SU-DHL-6 (cell line): Measurements from ENCODE around the gene NSF.

Source experiments
- CTCF ChIP-seq: fragments of 200-600 bp; sonication (generic); IDR thresholded peaks from one replicate; pipeline ENCODE4 v1.5.1; 2017; ENCODE audit warnings: antibody characterized with exemption, mild to moderate bottlenecking, low read length, moderate library complexity; ENCODE audit not compliant: insufficient read depth, poor library complexity, severe bottlenecking
- EZH2phosphoT487 ChIP-seq: fragments of 200-600 bp; sonication (generic), shearing (Covaris generic); conservative IDR thresholded peaks from 2 replicates; pipeline ENCODE4 v1.6.1; 2018; ENCODE audit warnings: mild to moderate bottlenecking, antibody characterized with exemption, low read length, moderate library complexity, mixed read lengths

GRCh38 chr17:46733837-46734475 is 143.5 kb downstream of the NSF start:
- TF ChIP-seq CTCF: no peak
- TF ChIP-seq EZH2phosphoT487: no peak
